ENCODE results near the gene PSMA3. TPM values are rescaled to one million over a fixed set of nuclear protein-coding genes. Genes with fewer than 3 reads are reported as not detected.

Gene PSMA3
- total and polyA plus RNA-seq, 10 of the 15 experiments (the other 5 are each of a cell fraction or from before 2014, with no cell fraction given): 142 to 936 (median 400) TPM

GRCh38 chr14:58297762-58298476 is 53.3 kb downstream of the PSMA3 start (continued):
- no peak for TF ChIP-seq E2F8 (IDR thresholded peaks at IDR 0.05; ENCODE audit: low read depth, partially characterized antibody)
- peak; percentile 49 for TF ChIP-seq SIX5 (IDR thresholded peaks at IDR 0.05; ENCODE audit: low read depth, low read length, severe bottlenecking)
- TF ChIP-seq ASH2L (IDR thresholded peaks at IDR 0.05; ENCODE audit: borderline replicate concordance, low read depth): peak; percentile 81; the same call in 1 of the 2 replicates
- no peak for TF ChIP-seq ZBTB33 (IDR thresholded peaks at IDR 0.05)
- TF ChIP-seq MTA3 (IDR thresholded peaks at IDR 0.05; ENCODE audit: borderline replicate concordance, low read length): no peak
- peak; percentile 100 for TF ChIP-seq SP1 (IDR thresholded peaks at IDR 0.05; ENCODE audit: low read depth, low read length)
- peak; percentile 82 for TF ChIP-seq PRDM15 (CRISPR knock-in tag; IDR thresholded peaks at IDR 0.05)
- TF ChIP-seq HDGF (IDR thresholded peaks at IDR 0.05): no peak
- TF ChIP-seq MYC (IDR thresholded peaks at IDR 0.05; ENCODE audit: insufficient read depth, insufficient read length, insufficient replicate concordance, low read length, severe bottlenecking): peak; percentile 64
- TF ChIP-seq ZNF687 (IDR thresholded peaks at IDR 0.05): 0 out of 2 replicates have a peak, but pooled peaks have one; percentile 19
- 0 out of 2 replicates have a peak, but pooled peaks have one; percentile 64 for TF ChIP-seq RCOR1 (conservative IDR thresholded peaks at IDR 0.05; ENCODE audit: low read depth, low read length)
- TF ChIP-seq TARDBP (IDR thresholded peaks at IDR 0.05; ENCODE audit: borderline replicate concordance): peak; percentile 94
- no peak for TF ChIP-seq FOXK2 (IDR thresholded peaks at IDR 0.05)
- no peak for TF ChIP-seq CHD4 (IDR thresholded peaks at IDR 0.05)
- TF ChIP-seq CHD1 (IDR thresholded peaks at IDR 0.05; ENCODE audit: low read depth, low read length): no peak
- peak in 1 of 2 experiments; percentile 61; a peak in 1 of 3 replicates for TF ChIP-seq EGR1 (IDR thresholded peaks at IDR 0.05; ENCODE audit: borderline replicate concordance in 1 of 2, low read depth in 2 of 2, low read length in 2 of 2)
- peak; percentile 54 for TF ChIP-seq KLF5 (IDR thresholded peaks at IDR 0.05; ENCODE audit: partially characterized antibody)
